SJSA1 (cell line): ENCODE data around the gene MIER2. TPM values are rescaled to one million over a fixed set of nuclear protein-coding genes. Genes with fewer than 3 reads are reported as not detected.

ENCODE experiments used
- DNase-seq, 2 experiments: peaks; one replicate each; pipeline ENCODE4 v3.0.0-alpha.2; 2015 to 2020; ENCODE audit warnings: low spot score in 2 of 2, low read depth in 1 of 2
- H3K27ac ChIP-seq: fragments of 250-450 bp; sonication (Bioruptor Pico); 2 replicates; pipeline ENCODE4 v1.5.1; 2020; ENCODE audit warnings: mild to moderate bottlenecking, moderate library complexity
- H3K27me3 ChIP-seq: fragments of 250-450 bp; sonication (Bioruptor Pico); replicated peaks from 2 replicates; pipeline ENCODE4 v1.5.1; 2020; ENCODE audit warnings: mild to moderate bottlenecking, moderate library complexity
- H3K36me3 ChIP-seq: fragments of 250-450 bp; sonication (Bioruptor Pico); 2 replicates; pipeline ENCODE4 v1.5.1; 2020; ENCODE audit warnings: mild to moderate bottlenecking
- H3K4me1 ChIP-seq: fragments of 250-450 bp; sonication (Bioruptor Pico); replicated peaks from 2 replicates; pipeline ENCODE4 v1.6.1; 2021; ENCODE audit warnings: mild to moderate bottlenecking
- H3K4me3 ChIP-seq: fragments of 250-450 bp; sonication (Bioruptor Pico); 2 replicates; pipeline ENCODE4 v1.5.1; 2020; ENCODE audit warnings: mild to moderate bottlenecking
- H3K9me3 ChIP-seq: fragments of 250-450 bp; sonication (Bioruptor Pico); replicated peaks from 2 replicates; pipeline ENCODE4 v1.5.1; 2020; ENCODE audit warnings: mild to moderate bottlenecking
- total RNA-seq: library from RNA; depleted of rRNA; stranded (reverse); fragments of >200 nt; shearing (Covaris generic); gene quantifications from 2 replicates; pipeline ENCODE4 v1.2.3, GENCODE V29; 2014

The MIER2 gene
- total RNA-seq, 1 experiment from 2014 or later = 19.9 TPM

DNA sequence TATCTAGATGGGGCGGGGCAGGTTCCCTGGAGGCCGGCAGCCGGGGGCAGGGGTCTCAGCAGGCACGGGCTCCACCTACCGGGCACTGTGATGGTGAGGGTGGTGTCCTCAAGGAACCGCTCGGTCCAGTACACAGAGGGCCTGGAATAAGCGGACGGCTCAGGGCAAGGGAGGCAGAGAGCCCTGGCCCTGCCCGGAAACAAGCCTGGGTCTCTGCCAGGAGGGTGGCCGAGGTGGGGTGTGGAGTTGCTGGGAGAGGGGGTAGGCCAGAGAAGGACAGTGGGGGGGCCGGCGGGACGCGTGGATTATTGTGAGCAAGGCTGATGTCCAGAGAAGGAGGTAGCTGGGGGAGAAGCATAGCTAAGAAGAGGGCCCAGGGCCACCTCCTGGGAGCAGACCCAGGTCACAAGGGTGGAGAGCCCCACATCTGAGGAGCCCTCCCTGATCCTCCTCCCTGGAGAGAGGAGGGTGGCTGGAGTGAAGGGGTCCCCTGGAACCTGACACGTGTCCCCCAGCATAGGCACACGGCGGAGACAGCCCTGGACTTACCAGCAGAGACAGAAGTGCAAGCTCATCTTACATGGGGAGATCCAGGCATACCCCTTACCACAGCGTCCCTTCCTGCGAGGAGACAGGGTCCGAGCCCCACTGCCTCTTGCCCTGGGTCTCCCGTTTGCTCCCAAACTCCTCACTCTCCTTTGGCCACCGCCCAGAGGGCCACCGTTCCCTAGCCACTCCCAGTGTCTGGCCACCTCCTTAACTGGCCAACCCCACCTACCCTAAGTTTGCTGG lies 29.0 kb upstream of the MIER2 start:
- Histone ChIP-seq H3K4me1 (no peaks in the 10 kb centered on the region), H3K36me3 (no peaks in the 10 kb centered on the region), H3K27me3 (peaks cover 58% of the 10 kb centered on the region), H3K27ac (no peak overlapping the region), H3K4me3 (no peak overlapping the region), H3K9me3 (no peaks in the 10 kb centered on the region)
- DNase-seq = peak in 1 of 2 experiments; percentile 42

DNA sequence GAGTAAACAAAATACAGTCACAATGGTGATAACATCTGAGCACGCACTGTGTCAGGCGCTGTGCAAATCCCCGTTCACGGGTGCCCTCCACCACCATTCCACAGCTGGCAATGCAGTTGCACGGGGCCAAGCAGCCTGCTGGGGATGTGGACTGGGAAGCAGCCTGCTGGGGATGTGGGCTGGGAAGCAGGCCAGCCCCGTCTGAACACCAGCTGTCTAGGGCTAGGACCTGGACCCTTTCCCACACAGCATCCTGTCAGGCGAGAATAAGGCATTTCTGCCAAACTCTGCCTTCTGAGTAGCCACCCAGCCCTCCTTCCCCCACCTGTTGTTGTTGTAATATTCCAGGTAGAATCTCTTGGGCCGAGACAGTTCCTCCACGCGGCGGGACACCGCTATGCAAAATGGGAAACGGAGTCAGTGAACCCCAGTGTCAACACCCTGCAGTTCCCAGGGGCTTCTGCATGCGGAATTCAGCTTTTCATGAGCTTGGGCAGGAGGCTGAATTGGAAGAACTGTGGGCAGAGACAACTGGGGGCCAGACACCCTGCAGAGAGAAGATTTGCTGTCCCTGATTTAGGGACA lies 27.8 kb upstream of the MIER2 start:
- H3K9me3 ChIP-seq = no peaks in the 10 kb centered on the region
- H3K27ac ChIP-seq = no peak overlapping the region
- H3K4me3 ChIP-seq = no peak overlapping the region
- H3K4me1 ChIP-seq = no peaks in the 10 kb centered on the region
- peaks cover 58% of the 10 kb centered on the region for H3K27me3 ChIP-seq
- DNase-seq = peak in 1 of 2 experiments; percentile 37
- H3K36me3 ChIP-seq = no peaks in the 10 kb centered on the region

DNA sequence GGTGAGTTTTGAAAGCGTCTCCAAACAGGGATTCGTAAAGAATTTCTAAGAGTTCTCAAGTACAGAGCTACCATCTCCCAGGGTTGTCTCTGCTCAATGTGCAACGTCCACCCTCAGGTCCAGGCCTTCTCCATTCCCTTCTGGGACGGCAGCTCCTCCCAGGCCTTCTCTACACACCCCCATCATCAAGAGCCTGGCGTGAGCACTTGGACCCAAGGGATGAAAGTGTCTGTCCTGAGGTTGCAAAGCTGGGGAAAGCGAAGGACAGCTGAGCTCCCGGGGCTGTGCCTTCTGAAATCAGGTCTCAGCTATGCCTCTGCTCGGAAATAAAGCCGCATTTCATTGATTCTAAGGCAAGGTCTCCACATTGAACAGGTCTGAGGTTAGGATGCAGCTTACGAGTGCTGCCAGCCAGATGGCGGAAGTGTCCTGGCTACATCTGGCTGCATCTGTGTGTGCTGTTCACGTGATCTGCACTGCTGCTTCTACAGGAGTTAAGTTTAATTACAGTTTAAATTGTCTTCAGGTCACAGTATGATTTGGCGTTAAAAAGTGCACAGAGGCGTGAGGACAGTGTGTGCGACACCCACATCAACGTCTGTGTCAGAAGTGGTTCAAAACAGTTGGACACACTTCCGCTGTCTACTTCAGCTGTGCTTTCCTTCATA lies 27.0 kb upstream of the MIER2 start:
- H3K4me1 ChIP-seq = no peaks in the 10 kb centered on the region
- peaks cover 59% of the 10 kb centered on the region for H3K27me3 ChIP-seq
- H3K27ac ChIP-seq = no peak overlapping the region
- H3K36me3 ChIP-seq = no peaks in the 10 kb centered on the region
- no peak overlapping the region for H3K4me3 ChIP-seq
- H3K9me3 ChIP-seq = no peaks in the 10 kb centered on the region
- DNase-seq = peak in 1 of 2 experiments; percentile 24

DNA sequence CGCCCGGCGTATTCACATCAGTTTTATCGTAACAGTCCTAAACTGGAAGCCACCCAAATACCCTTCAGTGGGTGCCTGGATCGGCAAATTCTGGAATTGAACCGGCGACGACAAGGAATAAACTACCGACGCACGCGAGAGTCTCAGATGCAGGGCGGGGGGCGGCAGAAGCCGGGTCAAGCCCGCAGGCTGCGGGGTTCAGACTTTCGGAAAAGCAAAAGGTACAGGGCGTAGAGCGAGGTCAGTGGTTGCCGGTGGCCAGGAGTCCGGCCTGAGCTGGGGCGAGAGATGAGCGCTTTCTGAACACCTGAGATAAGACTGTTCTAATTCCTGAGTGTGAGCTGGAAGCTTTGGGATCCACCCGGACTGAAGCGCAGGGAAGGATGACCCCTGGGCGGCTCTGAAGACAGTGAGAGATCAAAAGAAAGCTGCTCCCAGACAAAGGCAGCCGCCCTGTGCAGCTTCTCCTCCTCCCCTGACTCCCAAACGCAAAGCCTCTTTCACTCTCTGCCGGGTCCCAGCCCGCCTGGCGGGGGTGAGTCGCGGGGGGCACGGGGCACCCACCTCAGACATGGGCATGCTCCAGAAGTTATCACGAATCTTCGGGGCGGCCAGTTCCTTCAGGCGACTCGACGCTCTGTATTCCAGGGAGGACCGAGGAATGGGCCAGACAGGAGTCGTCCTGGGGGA lies 26.2 kb upstream of the MIER2 start:
- peak in 1 of 2 experiments; percentile 32 for DNase-seq
- H3K4me3 ChIP-seq = no peak overlapping the region
- no peaks in the 10 kb centered on the region for H3K4me1 ChIP-seq
- H3K9me3 ChIP-seq = no peaks in the 10 kb centered on the region
- no peak overlapping the region for H3K27ac ChIP-seq
- H3K27me3 ChIP-seq = peaks cover 56% of the 10 kb centered on the region
- H3K36me3 ChIP-seq = no peaks in the 10 kb centered on the region

DNA sequence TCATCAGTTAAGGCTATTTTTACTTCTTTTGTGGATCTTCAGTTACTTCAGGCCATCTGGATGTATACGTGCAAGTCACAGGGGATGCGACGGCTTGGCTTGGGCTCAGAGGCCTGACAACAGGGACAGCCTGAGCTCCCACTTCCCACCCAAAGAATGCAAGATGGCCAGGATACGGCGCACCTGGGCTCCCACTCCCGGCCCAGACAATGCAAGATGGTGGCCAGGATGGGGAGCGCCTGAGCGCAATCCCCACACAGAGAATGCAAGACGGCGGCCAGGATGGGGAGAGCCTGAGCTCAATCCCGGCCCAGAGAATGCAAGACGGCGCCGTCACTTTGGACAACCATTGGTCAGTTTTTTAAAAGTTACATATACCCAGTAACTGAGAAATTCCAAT lies 25.3 kb upstream of the MIER2 start:
- no peak overlapping the region for H3K27ac ChIP-seq
- no peaks in the 10 kb centered on the region for H3K4me1 ChIP-seq
- peaks cover 47% of the 10 kb centered on the region for H3K27me3 ChIP-seq
- peak in 1 of 2 experiments; percentile 25 for DNase-seq
- H3K4me3 ChIP-seq = no peak overlapping the region
- no peaks in the 10 kb centered on the region for H3K36me3 ChIP-seq
- no peaks in the 10 kb centered on the region for H3K9me3 ChIP-seq

DNA sequence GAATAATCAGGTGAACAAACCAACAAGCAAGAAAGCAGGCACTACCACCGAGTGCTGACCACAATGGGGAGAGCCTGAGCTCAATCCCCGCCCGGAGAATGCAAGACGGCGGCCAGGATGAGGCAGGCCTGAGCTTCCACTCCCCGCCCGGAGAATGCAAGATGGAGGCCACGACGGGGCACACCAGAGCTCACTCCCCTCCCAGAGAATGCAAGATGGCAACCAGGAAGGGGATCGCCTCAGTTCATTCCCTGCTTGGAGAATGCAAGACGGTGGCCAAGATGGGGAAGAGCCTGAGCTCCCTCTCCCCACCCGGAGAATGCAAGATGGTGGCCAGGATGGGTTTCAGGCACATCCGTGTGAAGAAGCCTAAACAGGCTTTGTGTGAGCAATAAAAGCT lies 24.7 kb upstream of the MIER2 start:
- H3K27ac ChIP-seq = no peak overlapping the region
- no peaks in the 10 kb centered on the region for H3K9me3 ChIP-seq
- H3K4me1 ChIP-seq = no peaks in the 10 kb centered on the region
- H3K27me3 ChIP-seq = peaks cover 41% of the 10 kb centered on the region
- no peak overlapping the region for H3K4me3 ChIP-seq
- peak in 1 of 2 experiments; percentile 26 for DNase-seq
- no peaks in the 10 kb centered on the region for H3K36me3 ChIP-seq

DNA sequence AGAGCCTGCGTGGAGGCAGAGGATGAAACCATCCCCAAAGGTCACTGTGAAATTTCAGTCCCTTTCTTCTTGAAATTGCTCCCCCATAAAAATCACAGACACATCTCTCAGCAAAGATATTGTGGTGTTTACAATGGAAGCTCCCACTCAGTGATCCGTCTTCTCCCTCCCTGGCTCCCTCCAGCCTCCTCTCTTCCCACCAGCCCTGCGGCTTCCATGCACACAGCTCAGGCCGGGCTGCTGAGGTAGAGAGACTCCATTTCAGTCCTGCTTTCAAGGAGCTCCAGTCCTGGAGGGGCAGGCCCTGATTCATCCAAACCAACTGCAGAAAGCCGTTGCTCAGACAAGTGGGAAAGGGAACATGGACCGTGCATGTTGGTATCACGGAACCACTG lies 24.0 kb upstream of the MIER2 start:
- no peak overlapping the region for H3K27ac ChIP-seq
- H3K4me3 ChIP-seq = no peak overlapping the region
- peaks cover 34% of the 10 kb centered on the region for H3K27me3 ChIP-seq
- no peaks in the 10 kb centered on the region for H3K9me3 ChIP-seq
- H3K36me3 ChIP-seq = no peaks in the 10 kb centered on the region
- peak in 1 of 2 experiments; percentile 22 for DNase-seq
- H3K4me1 ChIP-seq = no peaks in the 10 kb centered on the region

DNA sequence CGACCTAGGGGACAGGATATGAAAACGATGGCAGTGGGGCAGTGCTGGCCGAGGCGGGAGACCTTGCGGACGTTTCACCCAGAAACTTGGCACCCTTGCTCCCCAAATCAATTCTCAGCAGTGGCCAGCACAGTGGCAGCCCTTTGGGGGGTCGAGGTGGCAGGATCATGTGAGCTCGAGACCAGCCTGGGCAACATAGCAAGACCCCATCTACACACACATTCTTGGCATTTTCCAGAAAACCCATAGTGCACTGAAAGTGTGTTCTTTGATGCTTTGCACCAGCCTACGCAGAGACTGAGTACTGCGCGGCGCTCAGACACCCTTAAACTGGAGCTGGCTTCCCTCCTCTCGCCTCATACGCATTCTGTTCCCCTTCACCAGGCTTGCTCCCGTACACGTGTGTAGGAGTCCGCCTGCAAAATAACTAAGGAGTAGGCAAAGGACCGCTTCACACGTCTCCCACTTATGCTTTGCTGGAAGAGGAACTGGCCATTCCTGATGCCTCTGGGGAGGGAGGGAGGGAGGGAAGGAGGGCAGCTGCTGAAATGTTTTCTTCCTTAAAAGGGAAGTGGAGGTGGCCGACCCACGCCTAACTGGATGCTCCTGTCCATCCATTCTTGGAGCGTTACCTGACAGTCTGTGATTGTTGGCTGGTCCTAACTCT lies 23.5 kb upstream of the MIER2 start:
- H3K4me3 ChIP-seq = no peak overlapping the region
- H3K4me1 ChIP-seq = no peaks in the 10 kb centered on the region
- H3K27ac ChIP-seq = no peak overlapping the region
- H3K36me3 ChIP-seq = no peaks in the 10 kb centered on the region
- H3K9me3 ChIP-seq = no peaks in the 10 kb centered on the region
- H3K27me3 ChIP-seq = peaks cover 29% of the 10 kb centered on the region
- peak in 1 of 2 experiments; percentile 15 for DNase-seq

DNA sequence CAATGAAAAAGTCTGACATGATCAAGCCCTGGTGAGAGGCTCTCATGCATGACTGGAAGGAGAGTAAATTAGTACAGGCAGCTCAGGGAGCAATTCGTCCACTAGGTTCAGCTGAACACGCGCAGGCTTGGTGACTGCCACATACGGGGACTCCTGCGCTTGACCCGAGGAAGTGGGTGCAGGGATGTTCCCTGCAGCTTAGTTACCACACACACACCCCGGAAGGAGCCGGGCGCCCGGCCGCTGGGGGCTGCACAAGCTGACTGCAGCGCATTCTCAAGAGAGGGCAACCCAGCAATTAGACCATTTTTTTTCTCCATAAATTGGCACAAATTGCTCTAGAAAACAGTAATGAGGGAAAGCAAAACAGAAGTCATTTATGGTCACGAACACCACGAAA lies 23.0 kb upstream of the MIER2 start:
- Histone ChIP-seq H3K27ac (no peak overlapping the region), H3K9me3 (no peaks in the 10 kb centered on the region), H3K4me3 (no peak overlapping the region), H3K27me3 (peaks cover 24% of the 10 kb centered on the region), H3K36me3 (no peaks in the 10 kb centered on the region), H3K4me1 (no peaks in the 10 kb centered on the region)
- peak in 1 of 2 experiments; percentile 31 for DNase-seq

DNA sequence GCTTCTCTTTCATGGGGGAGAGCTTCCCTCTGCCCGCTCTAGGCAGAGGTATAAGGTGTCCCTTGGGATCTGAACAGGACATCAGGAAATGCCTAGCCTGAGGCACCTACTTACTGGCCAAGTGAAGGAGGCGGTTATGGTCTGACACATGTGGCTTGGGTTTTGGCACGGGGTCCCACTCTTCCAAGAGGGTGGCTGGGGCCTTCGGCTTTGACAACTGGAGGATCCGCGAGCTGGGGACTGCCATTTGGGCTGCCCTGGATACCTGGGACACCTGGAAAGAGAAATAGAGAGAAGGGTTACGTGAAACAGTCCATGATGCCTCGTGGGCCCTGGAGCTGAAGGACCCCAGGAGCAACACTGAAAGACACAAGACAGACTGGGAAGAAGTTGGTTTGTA lies 22.4 kb upstream of the MIER2 start:
- H3K36me3 ChIP-seq = no peaks in the 10 kb centered on the region
- no peaks in the 10 kb centered on the region for H3K9me3 ChIP-seq
- H3K27me3 ChIP-seq = peaks cover 18% of the 10 kb centered on the region
- no peak overlapping the region for H3K27ac ChIP-seq
- H3K4me3 ChIP-seq = no peak overlapping the region
- DNase-seq = peak in 1 of 2 experiments; percentile 30
- no peaks in the 10 kb centered on the region for H3K4me1 ChIP-seq

DNA sequence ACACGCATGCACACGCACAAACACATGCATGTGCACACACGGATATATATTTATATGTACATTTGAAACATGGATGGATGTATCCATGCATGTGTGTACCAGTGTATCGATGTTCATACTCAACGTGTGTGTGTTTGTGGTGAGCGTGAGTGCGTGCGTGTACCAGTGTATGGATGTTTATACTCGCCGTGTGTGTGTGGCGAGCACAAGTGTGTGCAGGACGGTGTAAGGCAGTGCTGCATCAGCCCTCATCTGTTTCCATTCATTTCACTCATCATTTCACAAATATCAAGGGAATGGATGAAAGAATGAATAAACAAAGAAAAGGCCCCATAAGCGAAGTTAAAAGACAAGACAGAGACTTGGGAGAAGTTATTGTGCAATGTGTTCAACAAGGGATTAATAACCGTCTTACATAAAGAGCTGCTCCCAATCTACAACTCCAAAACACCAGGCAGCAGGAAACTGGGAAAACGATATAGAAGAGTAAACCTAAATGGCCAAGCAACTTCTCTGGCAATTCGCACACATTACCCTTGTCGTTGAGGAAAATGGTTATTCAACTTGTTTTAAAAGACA lies 21.7 kb upstream of the MIER2 start:
- H3K4me3 ChIP-seq = no peak overlapping the region
- H3K27ac ChIP-seq = no peak overlapping the region
- peak in 1 of 2 experiments; percentile 9 for DNase-seq
- peaks cover 11% of the 10 kb centered on the region for H3K27me3 ChIP-seq
- no peaks in the 10 kb centered on the region for H3K9me3 ChIP-seq
- no peaks in the 10 kb centered on the region for H3K4me1 ChIP-seq
- H3K36me3 ChIP-seq = no peaks in the 10 kb centered on the region

DNA sequence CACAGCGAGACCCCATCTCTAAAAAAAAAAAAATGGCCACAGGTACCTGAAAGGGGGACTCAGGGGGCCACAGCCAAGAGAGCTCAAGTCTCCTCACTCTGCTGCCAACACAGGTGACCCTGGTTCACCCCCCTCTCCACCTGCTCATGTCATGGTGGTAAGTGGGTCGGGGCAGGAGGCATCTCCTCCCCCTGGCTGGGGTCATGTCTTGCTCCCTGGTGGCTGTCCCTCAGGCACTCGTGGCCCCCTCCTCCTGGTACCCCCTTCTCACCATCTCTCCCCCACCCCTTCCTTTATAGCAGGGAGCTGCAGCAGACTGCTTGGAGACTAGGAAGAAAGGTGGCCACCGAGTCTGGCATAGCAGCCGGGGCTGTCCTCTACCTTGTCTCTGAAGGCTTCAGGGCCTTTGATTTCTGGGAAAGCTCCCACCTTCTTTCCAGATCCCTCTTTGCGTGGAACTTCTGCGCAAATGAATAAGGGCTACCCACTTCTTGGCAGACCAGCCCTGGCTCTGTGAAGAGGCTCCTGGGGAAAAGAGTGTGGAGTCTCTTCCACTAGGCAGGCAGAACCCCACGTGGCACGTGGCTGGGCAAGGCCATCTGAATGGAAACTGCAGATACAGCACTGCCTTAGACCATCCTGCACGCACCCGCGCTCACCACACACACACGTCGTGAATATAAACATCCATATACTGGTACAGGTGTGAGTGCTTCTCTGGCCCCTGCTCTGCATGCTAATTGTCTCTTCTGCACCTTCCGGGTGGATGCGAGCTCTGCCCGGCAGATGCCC lies 20.1 kb upstream of the MIER2 start:
- 0 out of 2 replicates have a peak, but pooled peaks cover 5% of the 10 kb centered on the region for H3K27me3 ChIP-seq
- H3K4me1 ChIP-seq = no peaks in the 10 kb centered on the region
- no peak overlapping the region for H3K4me3 ChIP-seq
- peak in 1 of 2 experiments; percentile 29 for DNase-seq
- H3K9me3 ChIP-seq = no peaks in the 10 kb centered on the region
- H3K36me3 ChIP-seq = no peaks in the 10 kb centered on the region
- no peak overlapping the region for H3K27ac ChIP-seq
